LNCaP clone FGC (cell line): Measurements from ENCODE around the gene CDK18.

ENCODE experiments used
- DNase-seq: peaks from one replicate; pipeline ENCODE4 v3.0.0-alpha.2; 2011; ENCODE audit warnings: low read depth
- H3K4me3 ChIP-seq: 2 replicates; pipeline ENCODE4 v1.5.1; 2011; ENCODE audit warnings: mild to moderate bottlenecking, low read depth, low read length, control low read depth
- CTCF ChIP-seq: IDR thresholded peaks from 2 replicates; pipeline ENCODE4 v1.5.1; 2012; ENCODE audit warnings: mild to moderate bottlenecking; ENCODE audit not compliant: control insufficient read depth, insufficient read depth; ENCODE audit errors: extremely low read depth

CDK18 gene

DNA sequence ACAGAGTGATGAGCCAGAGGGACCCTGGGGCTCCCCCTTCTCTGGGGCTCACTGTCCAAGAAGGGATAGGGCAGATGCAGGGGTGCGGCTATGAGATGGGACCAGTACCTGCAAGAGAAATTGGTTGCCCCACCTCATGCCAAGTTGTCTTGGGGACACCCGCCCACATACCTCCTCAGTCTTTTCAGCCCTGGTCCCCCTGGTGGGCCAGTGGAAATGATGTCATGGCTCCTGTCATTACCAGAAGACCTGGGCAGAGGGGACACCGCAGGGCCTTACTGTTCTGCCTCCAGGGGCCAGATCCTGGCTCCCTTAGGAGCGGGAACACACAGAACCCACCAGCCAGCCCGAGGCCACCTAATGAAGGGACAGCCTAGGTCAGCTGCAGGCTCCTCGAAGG lies 63.2 kb downstream of the CDK18 start:
- DNase-seq = no peak
- no peak for TF ChIP-seq CTCF

DNA sequence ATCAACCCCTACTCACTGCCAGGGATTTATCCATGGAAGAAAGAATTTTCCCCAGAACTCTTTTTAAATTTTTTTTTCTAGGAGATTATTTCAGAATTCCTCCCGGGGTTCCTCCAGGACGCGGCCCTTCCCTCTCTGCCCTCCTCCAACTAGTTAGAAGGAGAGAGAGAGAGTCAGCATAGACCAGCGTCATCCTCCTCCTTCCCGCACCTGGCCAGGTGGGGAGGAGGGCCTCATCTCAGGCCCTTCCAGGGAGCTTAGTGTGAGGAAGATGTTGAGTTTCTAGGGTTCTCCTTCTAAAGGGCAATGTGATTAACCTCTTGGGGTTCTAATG lies 63.6 kb downstream of the CDK18 start:
- DNase-seq = no peak
- TF ChIP-seq CTCF = no peak
- H3K4me3 ChIP-seq = no peak overlapping the region

More for the DNA sequence above, 63.2 kb downstream of the CDK18 start:
- H3K4me3 ChIP-seq = no peak overlapping the region

DNA sequence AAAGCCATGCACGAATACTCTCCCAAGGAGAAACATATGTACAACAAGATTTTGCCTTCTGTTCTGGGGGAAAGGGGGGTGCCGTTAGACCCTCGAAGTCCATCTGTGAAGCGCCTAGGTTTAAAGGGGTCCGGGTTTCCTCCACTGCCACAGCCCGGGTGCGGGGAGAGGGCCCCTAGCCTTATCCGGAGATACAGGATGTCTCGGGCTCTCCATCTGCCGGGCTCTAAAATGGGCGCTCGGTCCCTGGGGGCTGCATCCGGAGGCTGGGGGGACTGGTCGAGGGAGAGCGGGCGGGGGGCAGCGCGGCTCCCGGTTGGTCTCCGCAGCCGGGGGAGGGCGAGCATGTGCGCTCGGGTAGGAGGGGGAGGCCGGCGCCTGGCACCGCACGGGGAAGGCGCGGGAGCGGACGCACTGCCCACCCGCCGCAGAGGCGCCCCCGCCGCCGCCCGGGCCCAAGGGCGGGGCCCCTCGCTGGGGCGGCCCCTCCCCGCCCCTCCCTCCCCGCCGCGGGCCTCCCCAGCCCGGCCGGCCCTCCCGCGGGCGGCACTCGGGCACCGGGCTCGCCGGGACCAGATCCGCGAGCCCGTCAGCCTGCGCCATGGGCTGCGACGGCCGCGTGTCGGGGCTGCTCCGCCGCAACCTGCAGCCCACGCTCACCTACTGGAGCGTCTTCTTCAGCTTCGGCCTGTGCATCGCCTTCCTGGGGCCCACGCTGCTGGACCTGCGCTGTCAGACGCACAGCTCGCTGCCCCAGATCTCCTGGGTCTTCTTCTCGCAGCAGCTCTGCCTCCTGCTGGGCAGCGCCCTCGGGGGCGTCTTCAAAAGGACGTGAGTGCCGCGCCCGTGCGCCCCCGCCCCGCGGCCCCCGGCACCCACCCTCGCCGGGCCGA lies 64.2 kb downstream of the CDK18 start:
- no peak overlapping the region for H3K4me3 ChIP-seq
- no peak for TF ChIP-seq CTCF
- DNase-seq = no peak

DNA sequence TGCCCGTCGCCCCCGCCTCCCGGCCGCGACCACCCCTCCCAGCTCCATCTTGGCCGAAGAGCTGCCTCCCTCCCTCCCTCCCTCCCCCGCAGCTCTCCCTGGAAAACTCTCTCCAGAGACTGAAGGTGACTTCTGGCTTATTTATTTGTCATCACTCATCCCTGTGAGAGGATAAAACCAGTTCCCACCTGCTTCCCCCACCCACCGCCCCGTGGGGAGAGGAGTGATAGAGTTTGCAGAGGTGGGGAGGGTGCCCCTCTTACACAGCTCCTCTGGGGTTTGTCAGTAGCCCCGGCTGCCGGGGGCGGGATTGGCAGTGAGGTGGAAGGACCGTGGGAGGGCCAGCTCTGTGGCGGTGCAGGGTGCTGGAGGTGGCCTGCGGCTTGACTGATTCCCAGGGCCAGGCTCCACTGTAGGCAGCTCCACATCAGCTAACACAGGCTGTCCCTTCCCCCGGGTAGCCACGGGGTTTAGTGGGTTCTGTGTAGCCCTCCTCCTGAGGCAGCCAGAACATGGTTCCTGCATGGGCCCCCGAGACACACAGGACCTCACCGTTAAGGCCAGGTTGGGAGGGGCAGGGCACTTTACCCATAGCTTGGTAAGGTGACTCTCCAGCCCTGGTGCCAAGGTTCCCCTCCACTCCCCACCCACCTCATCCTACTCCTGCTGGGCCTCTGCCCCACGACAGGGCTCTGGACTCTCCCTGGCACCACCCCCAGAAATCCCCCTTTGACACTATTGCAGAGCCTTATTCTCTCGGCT lies 65.1 kb downstream of the CDK18 start:
- no peak overlapping the region for H3K4me3 ChIP-seq
- no peak for TF ChIP-seq CTCF
- DNase-seq = no peak

DNA sequence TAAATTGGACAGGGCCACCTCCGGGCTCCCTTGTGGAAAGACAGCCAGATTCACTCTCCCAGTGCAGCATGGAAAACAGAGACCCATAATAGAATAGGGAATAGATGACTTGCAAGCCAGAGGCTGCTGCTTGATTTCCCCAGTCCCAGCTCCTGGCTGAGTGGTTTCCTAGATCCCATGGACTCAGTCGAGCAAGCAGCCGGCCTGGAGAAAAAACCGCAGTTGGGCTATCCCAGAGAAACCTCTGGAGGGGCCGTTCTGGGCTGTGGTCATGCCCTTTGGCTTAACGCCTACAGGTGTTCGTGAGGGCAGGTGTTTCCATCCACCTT lies 65.7 kb downstream of the CDK18 start:
- no peak for TF ChIP-seq CTCF
- no peak overlapping the region for H3K4me3 ChIP-seq
- no peak for DNase-seq

DNA sequence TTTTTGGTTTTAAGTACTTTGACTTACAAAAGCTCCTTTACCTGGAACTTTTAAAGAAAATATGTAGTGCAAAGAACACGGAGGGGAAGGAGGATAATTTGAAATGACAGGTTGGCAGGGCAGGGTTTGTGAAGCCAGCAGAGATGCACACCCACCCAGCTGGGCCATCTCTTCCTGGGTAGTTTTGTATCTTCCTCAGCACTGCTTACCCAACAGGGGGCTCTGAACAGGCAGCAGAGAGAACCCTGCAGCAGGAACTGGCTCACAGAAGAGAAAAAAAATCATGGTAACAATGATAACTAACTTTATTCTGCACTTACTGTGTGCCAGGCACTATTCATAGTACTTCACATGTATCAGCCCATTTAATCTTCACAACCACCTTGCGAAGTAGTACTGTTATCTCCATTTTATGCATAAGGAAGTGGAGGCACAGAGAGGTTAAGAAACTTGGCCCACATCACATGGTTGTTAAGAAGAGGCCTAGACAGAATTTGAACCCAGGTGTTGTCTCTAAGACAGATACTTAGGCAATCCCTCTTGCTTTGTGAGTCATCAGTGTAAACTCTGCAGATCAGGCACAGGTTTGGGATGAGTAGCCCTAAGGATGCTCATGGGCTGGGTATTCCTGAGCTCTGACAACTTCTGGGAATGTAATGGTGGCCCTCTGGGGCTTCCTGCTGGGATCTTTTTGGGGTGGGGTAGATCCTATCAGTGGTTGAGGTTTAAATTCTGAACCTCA lies 66.5 kb downstream of the CDK18 start:
- H3K4me3 ChIP-seq = no peak overlapping the region
- DNase-seq = no peak
- no peak for TF ChIP-seq CTCF
